NCI-H1417 (cell line): Measurements from ENCODE around the gene STK31.
"Not testable (repeated sequence)": the region's sequence is repeated elsewhere in the genome, so short reads cannot be mapped to it uniquely, and the experiment has no call there.

Source experiments
- DNase-seq, 3 experiments: peaks; one replicate each; lab custom pipeline; 2025; lab: John Stamatoyannopoulos, UW

Gene STK31

GRCh38 chr7:23788843-23789242, 78.8 kb downstream of the STK31 start:
- no peak for DNase-seq

GRCh38 chr7:23791721-23792120, 81.7 kb downstream of the STK31 start:
- DNase-seq = no peak

- no peak for DNase-seq
Measured at GRCh38 chr7:23802720-23803397, 92.8 kb downstream of the STK31 start.

GRCh38 chr7:23804707-23805106, 94.7 kb downstream of the STK31 start:
- no peak for DNase-seq

- no peak for DNase-seq
Measured at GRCh38 chr7:23808421-23808820, 98.4 kb downstream of the STK31 start.

- DNase-seq = no peak
Measured at GRCh38 chr7:23810099-23810498, 100.1 kb downstream of the STK31 start.

- DNase-seq = no peak
Measured at GRCh38 chr7:23811540-23811939, 101.5 kb downstream of the STK31 start.

GRCh38 chr7:23828125-23828524, 118.1 kb downstream of the STK31 start:
- DNase-seq = not testable (repeated sequence)

GRCh38 chr7:23832733-23833132, 122.7 kb downstream of the STK31 start:
- DNase-seq = not testable (repeated sequence)

GRCh38 chr7:23833405-23833804, 123.4 kb downstream of the STK31 start:
- no peak for DNase-seq

- peak in 2 of 3 experiments; percentile 4 to 15 for DNase-seq
Measured at GRCh38 chr7:23844837-23845236, 134.8 kb downstream of the STK31 start.

GRCh38 chr7:23852135-23852534, 142.1 kb downstream of the STK31 start:
- DNase-seq = no peak

GRCh38 chr7:23852988-23853387, 143.0 kb downstream of the STK31 start:
- DNase-seq = no peak

GRCh38 chr7:23863209-23863787, 153.3 kb downstream of the STK31 start:
- peak; percentile 31 to 77 (median 31) for DNase-seq

- no peak for DNase-seq
Measured at GRCh38 chr7:23864973-23865372, 155.0 kb downstream of the STK31 start.

GRCh38 chr7:23873306-23873705, 163.3 kb downstream of the STK31 start:
- no peak for DNase-seq

GRCh38 chr7:23876526-23876925, 166.5 kb downstream of the STK31 start:
- not testable (repeated sequence) for DNase-seq
